ENCODE results near the gene INPP5A. TPM values are rescaled to one million over a fixed set of nuclear protein-coding genes. Genes with fewer than 3 reads are reported as not detected.
"Not testable (repeated sequence)": the region's sequence is repeated elsewhere in the genome, so short reads cannot be mapped to it uniquely, and the experiment has no call there.

The INPP5A gene
- total RNA-seq, 1 donor from 2014 or later, result 14.3 TPM

DNA sequence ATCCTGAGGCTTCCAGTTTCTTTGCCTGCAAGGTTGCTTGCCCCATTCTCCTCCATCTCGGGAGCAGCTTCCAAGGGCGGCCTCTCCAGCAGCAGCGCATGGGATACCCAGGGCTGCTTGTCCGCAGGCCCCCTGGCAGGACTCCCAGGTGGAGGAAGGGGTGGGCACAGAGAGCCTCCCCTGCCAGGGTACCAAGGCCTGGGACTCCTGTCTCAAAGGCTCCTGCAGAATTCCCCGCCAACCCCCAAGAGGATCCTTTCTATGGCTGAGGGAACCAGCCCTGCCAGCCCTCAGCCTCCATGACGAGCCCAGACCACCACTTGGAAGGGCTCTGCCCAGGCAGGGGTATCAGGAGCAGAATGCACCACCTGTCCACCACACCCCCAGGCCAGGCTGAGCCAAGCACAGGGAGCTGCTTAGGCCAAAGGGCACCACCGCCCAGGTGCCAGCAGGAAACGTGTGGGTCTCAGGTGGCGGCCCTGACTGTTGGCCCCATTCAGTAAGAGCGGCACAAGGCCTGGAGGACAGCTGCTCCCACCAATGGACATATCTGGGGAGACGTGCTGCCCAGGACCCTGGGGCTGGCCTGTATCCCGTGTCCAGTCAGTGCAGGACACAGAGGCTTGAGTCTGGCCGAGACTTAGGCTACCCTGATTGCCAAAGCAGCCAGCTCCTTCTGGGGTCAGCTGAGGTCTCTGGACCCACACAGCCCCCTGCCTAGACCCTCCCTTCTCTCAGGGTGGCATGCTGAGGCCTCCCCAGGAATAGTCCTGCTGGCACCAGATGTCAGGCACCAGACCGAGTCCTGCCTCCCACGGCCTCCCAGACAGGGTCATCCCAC is 33.8 kb upstream of the INPP5A start:
- ATAC-seq, result no peak

- no peak for ATAC-seq
Measured at GRCh38 chr10:132504501-132505272, 32.9 kb upstream of the INPP5A start.

- ATAC-seq, result not testable (repeated sequence)
Measured at GRCh38 chr10:132505546-132505945, 32.0 kb upstream of the INPP5A start.

- ATAC-seq, result no peak
Measured at GRCh38 chr10:132506711-132507408, 30.7 kb upstream of the INPP5A start.

GRCh38 chr10:132507409-132507955 is 30.1 kb upstream of the INPP5A start:
- ATAC-seq, result no peak

- ATAC-seq, result no peak
Measured at GRCh38 chr10:132507956-132508490, 29.6 kb upstream of the INPP5A start.

- ATAC-seq, result no peak
Measured at GRCh38 chr10:132508581-132509443, 28.8 kb upstream of the INPP5A start.

DNA sequence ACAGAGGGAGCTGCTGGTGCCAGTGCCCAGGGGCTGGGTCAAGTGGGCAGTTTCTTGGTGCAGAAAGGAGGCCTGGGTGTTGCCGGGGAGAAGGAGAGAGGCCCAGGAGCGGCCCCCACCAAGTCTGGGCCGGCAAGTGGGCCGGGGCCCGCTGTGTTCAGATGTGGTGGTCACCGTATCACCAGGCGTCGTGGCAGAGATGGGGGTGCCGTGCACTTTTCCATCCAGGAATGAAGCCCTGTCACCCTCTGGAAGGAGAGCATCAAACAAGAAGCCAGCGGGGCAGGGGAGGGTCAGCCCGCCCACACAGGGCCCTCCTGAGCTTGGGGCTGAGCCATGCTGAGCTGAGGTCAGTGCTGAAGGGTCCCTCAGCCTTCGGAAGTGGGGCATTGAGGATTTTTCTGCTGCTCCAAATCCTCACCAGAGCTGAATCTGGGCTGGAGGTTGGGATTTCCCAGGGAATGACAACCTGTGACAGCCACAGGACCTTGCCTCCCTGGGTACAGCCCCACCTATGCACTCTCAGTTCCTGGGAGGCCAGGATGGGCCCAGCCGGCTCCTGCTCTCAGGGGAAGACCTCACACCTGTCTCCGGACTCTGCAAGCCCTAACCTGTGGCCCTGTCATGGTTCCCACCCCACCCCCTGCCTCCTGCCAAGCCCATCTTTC is 27.9 kb upstream of the INPP5A start:
- ATAC-seq, result peak; percentile 14

DNA sequence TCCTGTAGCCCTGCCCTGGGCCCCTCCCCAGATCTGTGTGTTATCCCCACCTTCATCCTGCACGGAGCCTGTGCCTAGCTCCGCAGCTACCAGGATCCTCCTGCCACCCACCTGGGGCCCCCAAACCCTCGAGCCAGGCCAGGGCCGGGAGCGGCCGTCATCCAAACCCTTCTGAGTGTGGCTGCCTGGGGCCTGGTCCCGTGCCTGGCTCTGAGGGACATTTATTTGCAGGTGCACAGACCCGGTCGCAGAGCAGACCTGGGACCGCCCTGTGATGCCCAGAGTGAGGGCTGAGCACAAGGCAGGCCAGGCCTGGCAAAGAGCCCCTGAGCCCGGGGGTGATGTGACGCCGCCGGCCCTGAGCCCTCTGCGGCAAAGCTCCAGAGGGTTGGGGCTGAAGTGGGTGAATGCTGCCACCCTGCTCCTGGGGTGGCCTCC is 27.4 kb upstream of the INPP5A start:
- peak; percentile 8 for ATAC-seq

DNA sequence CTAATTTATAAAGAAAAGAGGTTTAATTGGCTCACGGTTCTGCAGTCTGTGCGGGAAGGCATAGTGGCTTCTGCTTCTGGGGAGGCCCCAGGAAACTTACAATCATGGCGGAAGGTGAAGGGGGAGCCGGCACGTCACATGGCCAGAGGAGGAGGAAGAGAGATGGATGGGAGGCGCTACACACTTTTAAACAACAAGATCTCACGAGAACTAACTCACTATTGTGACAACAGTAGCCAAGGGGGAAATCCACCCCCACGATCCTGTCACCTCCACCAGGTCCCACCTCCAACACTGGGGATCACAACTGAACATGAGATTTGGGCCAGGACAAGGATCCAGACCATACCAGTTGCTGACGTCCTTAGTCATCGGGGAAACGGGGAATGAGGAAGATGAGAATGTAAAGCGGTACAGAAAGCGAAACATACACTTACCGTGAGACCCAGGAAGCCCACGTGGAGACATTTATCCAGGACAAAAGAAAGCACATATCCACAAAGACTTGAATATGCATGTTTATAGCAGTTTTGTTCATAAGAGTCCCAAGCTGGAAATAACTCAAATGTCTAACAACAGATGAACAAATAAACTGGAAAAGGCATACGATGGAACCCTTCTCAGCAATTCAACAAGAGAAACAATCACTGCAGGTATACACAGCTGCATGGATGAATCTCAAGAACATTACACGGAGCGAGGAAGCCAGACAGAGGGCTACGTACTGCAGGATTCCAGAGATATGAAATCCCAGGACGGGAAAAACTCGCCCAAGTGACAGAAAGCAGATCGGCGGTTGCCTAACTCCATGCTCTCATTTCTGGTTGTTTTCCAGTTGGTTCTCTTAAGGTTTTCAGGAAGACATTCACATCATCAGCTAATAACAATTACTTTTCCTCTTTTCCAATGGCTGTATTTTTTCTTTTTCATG is 26.2 kb upstream of the INPP5A start:
- ATAC-seq, result no peak

DNA sequence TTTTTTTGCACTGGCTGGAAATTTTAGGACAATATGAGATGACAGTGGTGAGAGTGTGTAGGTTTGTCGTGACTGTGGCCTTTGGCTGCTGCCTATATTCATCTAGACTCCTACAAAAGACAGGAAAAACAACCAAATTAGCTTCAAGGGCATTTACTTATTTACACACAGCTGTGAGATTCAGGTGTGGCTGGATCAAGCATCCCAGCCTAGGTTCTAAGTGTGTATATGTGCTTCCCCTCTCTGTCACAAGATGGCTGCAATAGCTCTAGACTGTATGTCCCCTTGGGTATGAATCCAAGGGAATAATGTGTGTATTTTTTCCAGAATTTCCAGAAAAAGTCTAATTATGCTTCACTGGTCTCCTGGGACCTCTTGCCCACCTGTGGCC is 25.5 kb upstream of the INPP5A start:
- no peak for ATAC-seq

- ATAC-seq, result no peak
Measured at GRCh38 chr10:132512693-132513345, 24.8 kb upstream of the INPP5A start.

DNA sequence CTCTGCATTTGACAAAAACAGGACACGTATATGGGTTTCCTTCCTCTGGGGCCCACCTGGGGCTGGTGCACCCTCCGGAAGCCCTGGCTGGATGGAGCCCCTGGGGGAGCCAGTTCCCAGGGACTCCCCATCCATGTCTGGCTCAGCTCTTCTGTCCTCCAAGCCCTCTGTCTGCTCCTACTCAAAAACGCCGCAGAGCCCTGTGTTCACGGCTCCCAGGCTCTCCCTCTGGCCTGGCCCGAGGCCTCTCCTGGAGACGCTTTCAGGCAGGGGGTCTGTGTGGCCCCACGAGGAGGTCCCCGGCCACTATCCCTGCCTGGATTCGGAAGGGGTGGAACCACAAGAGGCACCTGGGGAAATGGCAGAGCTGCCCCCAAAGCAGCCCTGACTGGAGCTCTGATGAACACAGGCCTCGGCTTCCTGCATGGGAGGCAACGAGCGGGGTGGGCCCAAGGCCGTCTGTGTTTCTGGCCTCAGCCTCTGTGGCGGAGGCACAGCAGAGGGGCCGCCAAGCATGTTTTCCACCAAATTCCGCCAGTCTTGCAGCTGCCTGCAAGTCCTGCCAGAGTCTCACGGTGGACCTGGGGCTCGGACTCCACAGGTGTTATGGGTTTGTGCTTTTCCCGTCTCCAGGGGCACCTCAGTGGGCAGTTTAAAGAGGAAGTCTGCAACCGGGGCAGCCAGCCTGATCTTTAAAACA is 22.6 kb upstream of the INPP5A start:
- ATAC-seq, result no peak

GRCh38 chr10:132515811-132516726 is 21.5 kb upstream of the INPP5A start:
- peak; percentile 3 for ATAC-seq

GRCh38 chr10:132516771-132517725 is 20.5 kb upstream of the INPP5A start:
- ATAC-seq, result peak; percentile 68

GRCh38 chr10:132517951-132518521 is 19.6 kb upstream of the INPP5A start:
- no peak for ATAC-seq

Data from esophagus mucosa (tissue), 1 donor.